Stimulated activated CD4-positive, alpha-beta T cell treated with anti-CD3 and anti-CD28 coated beads, Interleukin-15, amount 100 ng/mL, for 48 hours (primary cell): ENCODE results near the gene CENPVL1.
"Not testable (repeated sequence)": the region's sequence is repeated elsewhere in the genome, so short reads cannot be mapped to it uniquely, and the experiment has no call there.

Experiments
- DNase-seq, 2 donors: peaks; one replicate each; pipeline ENCODE4 v3.0.0-alpha.2; 2020; ENCODE audit warnings: low read depth in 2 of 2

The CENPVL1 gene

GRCh38 chrX:51710277-51711164, at the start of gene CENPVL1:
TSS of gene CENPVL1 (plus strand) at chrX:51710512. CDS start at chrX:51710512, 0 bp downstream.
- DNase-seq = not testable (repeated sequence)

- no peak for DNase-seq
Measured at GRCh38 chrX:51665981-51666380, 44.3 kb upstream of the CENPVL1 start.

GRCh38 chrX:51679689-51680433, 30.5 kb upstream of the CENPVL1 start:
- not testable (repeated sequence) for DNase-seq

- not testable (repeated sequence) for DNase-seq
Measured at GRCh38 chrX:51681808-51682719, 28.2 kb upstream of the CENPVL1 start.

GRCh38 chrX:51682720-51683062, 27.6 kb upstream of the CENPVL1 start, which contains the start of gene CENPVL2:
TSS of gene CENPVL2 (minus strand) at chrX:51682831. CDS start at chrX:51682831, 0 bp downstream.
- not testable (repeated sequence) for DNase-seq

- DNase-seq = no peak
Measured at GRCh38 chrX:51694254-51694653, 16.1 kb upstream of the CENPVL1 start.

GRCh38 chrX:51697397-51697796, 12.9 kb upstream of the CENPVL1 start:
- DNase-seq = no peak

- not testable (repeated sequence) for DNase-seq
Measured at GRCh38 chrX:51712943-51713647, 2.8 kb downstream of the CENPVL1 start.

GRCh38 chrX:51728202-51728601, 17.9 kb downstream of the CENPVL1 start:
- DNase-seq = no peak

- no peak for DNase-seq
Measured at GRCh38 chrX:51737091-51737490, 26.8 kb downstream of the CENPVL1 start.

- no peak for DNase-seq
Measured at GRCh38 chrX:51742586-51742985, 32.3 kb downstream of the CENPVL1 start.

GRCh38 chrX:51743179-51743957, 33.1 kb downstream of the CENPVL1 start, which contains the start of gene GSPT2:
TSS of gene GSPT2 (plus strand) at chrX:51743442. CDS start at chrX:51743627, 185 bp downstream.
- peak; percentile 33 to 53 for DNase-seq

GRCh38 chrX:51747671-51748070, 37.4 kb downstream of the CENPVL1 start:
- DNase-seq = no peak

GRCh38 chrX:51759055-51759839, 48.9 kb downstream of the CENPVL1 start:
- DNase-seq = no peak

- no peak for DNase-seq
Measured at GRCh38 chrX:51760657-51761056, 50.3 kb downstream of the CENPVL1 start.
